Left lung (tissue), 10 donors: ENCODE data around the gene ZCCHC7. TPM values are rescaled to one million over a fixed set of nuclear protein-coding genes. Genes with fewer than 3 reads are reported as not detected.

ENCODE experiments used
- ATAC-seq: fragments of 200-7000 bp; cut with Tn5 transposase; one replicate; pipeline ENCODE4 v1.9.1; 2020; ENCODE audit warnings: moderate library complexity
- DNase-seq, 4 donors: peaks; one replicate each; pipeline ENCODE4 v3.0.0-alpha.2; 2013 to 2020
- H3K27ac ChIP-seq, 2 donors: fragments of 200-600 bp; sonication (generic) in 1 of 2; one replicate each; pipeline versions ENCODE4 v1.5.0 to v1.8.0; 2020 to 2021
- H3K27me3 ChIP-seq, 2 donors: fragments of 200-600 bp; sonication (generic) in 1 of 2; one replicate each; pipeline versions ENCODE4 v1.5.0 to v1.8.0; 2020 to 2021
- H3K36me3 ChIP-seq, 2 donors: fragments of 200-600 bp; sonication (generic) in 1 of 2; one replicate each; pipeline versions ENCODE4 v1.5.0 to v1.8.0; 2020 to 2021
- H3K4me1 ChIP-seq, 2 donors: fragments of 200-600 bp; one replicate each; pipeline ENCODE4 v1.8.0; 2021
- H3K4me3 ChIP-seq, 2 donors: fragments of 200-600 bp; sonication (generic) in 1 of 2; one replicate each; pipeline versions ENCODE4 v1.5.0 to v1.8.0; 2020 to 2021; ENCODE audit warnings: mild to moderate bottlenecking in 1 of 2
- H3K9me3 ChIP-seq, 2 donors: fragments of 200-600 bp; sonication (generic) in 1 of 2; one replicate each; pipeline versions ENCODE4 v1.5.0 to v1.8.0; 2020 to 2021
- intact Hi-C, 2 donors: fragments of 100-400 bp; cut with DNase I; formaldehyde crosslinking; loops; one replicate each; pipeline versions ENCODE4 v1.11.2 to v1.14.2; 2022
- polyA plus RNA-seq, 6 donors: library from polyadenylated mRNA; unstranded; fragments of 120-200 nt; gene quantifications; one replicate each; pipeline ENCODE4 v1.2.1, GENCODE V29; 2013; ENCODE audit not compliant: insufficient read length in 6 of 6
- total RNA-seq, 2 donors: library from RNA; stranded (reverse); fragmentation: NEBNext Ultra II Directional; extraction: Animal tissue kit (Norgen Biotek cat#: 25700); gene quantifications; one replicate each; pipeline ENCODE4 v1.2.1, GENCODE V29; 2021
- TF ChIP-seq, protein P1 (sequence below), 2 donors: fragments of 200-600 bp; sonication (generic) in 1 of 2; IDR thresholded peaks; one replicate each; pipeline versions ENCODE4 v1.5.0 to v1.8.0; 2021; ENCODE audit warnings: antibody characterized with exemption in 2 of 2
- donor health status: DM: no; HTN: yes; CAD: no.
- donor health status: DM: no; HTN: no; CAD: no.

The ZCCHC7 gene
- total and polyA plus RNA-seq, 8 donors, result 16.0 to 26.0 (median 22.6) TPM

- no peaks in the 10 kb centered on the region for H3K4me1 ChIP-seq
- no peak for DNase-seq
- no peaks in the 10 kb centered on the region for H3K9me3 ChIP-seq
- TF ChIP-seq, protein P1, sequence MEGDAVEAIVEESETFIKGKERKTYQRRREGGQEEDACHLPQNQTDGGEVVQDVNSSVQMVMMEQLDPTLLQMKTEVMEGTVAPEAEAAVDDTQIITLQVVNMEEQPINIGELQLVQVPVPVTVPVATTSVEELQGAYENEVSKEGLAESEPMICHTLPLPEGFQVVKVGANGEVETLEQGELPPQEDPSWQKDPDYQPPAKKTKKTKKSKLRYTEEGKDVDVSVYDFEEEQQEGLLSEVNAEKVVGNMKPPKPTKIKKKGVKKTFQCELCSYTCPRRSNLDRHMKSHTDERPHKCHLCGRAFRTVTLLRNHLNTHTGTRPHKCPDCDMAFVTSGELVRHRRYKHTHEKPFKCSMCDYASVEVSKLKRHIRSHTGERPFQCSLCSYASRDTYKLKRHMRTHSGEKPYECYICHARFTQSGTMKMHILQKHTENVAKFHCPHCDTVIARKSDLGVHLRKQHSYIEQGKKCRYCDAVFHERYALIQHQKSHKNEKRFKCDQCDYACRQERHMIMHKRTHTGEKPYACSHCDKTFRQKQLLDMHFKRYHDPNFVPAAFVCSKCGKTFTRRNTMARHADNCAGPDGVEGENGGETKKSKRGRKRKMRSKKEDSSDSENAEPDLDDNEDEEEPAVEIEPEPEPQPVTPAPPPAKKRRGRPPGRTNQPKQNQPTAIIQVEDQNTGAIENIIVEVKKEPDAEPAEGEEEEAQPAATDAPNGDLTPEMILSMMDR (IDR thresholded peaks at IDR 0.05), result no peak
- H3K36me3 ChIP-seq, result no peaks in the 10 kb centered on the region
- no peak overlapping the region for H3K27ac ChIP-seq
- intact Hi-C loops, result no loop called here
- H3K4me3 ChIP-seq, result no peak overlapping the region
- H3K27me3 ChIP-seq, result no peaks in the 10 kb centered on the region
- ATAC-seq, result no peak
Observed at GRCh38 chr9:37229882-37230482, 109.6 kb downstream of the ZCCHC7 start.

DNA sequence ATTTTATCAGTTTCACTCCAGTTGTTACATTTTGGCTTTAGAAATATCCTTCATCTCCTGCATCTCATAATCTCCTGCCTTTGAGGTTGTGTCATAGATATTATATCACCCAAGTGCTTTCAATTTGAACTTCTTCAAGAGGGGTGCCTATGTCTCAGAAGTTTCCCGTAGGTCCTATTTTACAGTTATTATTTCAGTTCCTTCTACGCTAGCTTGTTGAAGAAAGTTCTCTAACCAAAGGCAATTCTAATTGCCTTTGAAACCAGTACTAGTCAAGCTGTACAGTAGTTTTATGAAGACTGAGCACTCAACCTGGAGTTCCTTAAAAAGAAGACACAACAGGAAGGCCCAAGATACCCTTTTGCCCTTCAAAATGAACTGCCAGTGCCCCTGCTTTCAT is 116.4 kb downstream of the ZCCHC7 start:
- intact Hi-C loops, result no loop called here

DNA sequence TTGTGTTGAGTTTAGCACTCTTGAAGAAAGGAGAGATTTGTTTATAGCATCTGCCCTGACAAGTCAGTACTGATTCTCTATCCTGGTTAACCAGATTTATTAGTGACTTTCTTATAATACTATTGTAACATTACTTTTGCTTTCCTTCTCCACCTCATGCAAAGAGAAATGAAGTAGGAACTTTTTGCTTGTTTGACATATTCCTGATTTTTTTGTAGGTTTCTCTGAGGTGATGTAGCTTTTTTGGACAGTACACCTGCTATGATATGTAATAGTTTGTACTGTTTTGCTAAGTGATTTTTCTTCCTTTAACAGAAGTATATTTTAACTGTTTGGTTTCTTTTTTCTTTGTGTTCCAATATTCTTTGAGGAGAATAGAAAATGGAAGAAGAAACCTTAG is 117.7 kb downstream of the ZCCHC7 start:
- Histone ChIP-seq H3K27me3 (no peaks in the 10 kb centered on the region), H3K4me3 (no peak overlapping the region), H3K4me1 (no peaks in the 10 kb centered on the region), H3K36me3 (no peaks in the 10 kb centered on the region), H3K27ac (no peak overlapping the region), H3K9me3 (no peaks in the 10 kb centered on the region)
- TF ChIP-seq, protein P1 (IDR thresholded peaks at IDR 0.05), result no peak
- intact Hi-C loops, result no loop called here
- ATAC-seq (no peak), DNase-seq (no peak)

More for the DNA sequence above, 116.4 kb downstream of the ZCCHC7 start:
- no peaks in the 10 kb centered on the region for H3K27me3 ChIP-seq
- no peak for DNase-seq
- TF ChIP-seq, protein P1 (IDR thresholded peaks at IDR 0.05), result no peak
- no peak for ATAC-seq
- H3K4me3 ChIP-seq, result no peak overlapping the region
- no peaks in the 10 kb centered on the region for H3K9me3 ChIP-seq
- H3K27ac ChIP-seq, result no peak overlapping the region
- no peaks in the 10 kb centered on the region for H3K4me1 ChIP-seq
- no peaks in the 10 kb centered on the region for H3K36me3 ChIP-seq

DNA sequence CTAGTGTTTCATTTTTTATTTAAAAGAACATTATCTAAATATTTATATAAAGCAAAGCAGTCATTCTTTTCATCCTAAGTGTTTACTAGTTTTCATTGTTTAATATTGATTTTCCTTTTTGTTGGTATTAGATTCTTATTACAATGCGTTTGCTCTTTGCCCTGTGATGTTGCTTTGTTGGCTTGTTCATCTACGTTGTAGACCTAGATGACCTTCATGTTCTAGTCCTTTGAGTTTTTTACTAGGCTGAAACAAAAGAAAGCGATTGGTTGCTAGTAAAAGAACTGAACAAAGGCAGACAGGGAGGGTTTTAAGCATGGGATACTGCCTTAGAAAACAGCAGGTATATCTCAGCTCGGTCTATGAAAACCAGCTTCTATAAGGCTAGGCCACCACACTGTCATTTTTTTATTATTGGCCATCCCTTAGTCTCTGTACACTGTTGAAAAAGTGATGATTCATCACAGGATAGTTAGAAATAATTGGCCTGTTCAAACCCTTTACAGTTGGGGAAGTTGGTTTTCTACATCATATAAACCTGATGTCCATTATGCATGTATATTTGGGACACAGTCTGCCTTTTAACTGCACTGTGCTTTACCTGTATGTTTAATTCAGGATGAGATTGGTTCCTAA is 119.0 kb downstream of the ZCCHC7 start:
- no peaks in the 10 kb centered on the region for H3K9me3 ChIP-seq
- no peak overlapping the region for H3K27ac ChIP-seq
- TF ChIP-seq, protein P1 (IDR thresholded peaks at IDR 0.05), result no peak
- ATAC-seq (no peak), DNase-seq (no peak)
- intact Hi-C loops, result no loop called here
- no peak overlapping the region for H3K4me3 ChIP-seq
- H3K27me3 ChIP-seq, result no peaks in the 10 kb centered on the region
- H3K4me1 ChIP-seq, result no peaks in the 10 kb centered on the region
- H3K36me3 ChIP-seq, result no peaks in the 10 kb centered on the region

GRCh38 chr9:37239921-37240320 is 119.5 kb downstream of the ZCCHC7 start:
- no peak for ATAC-seq

More at GRCh38 chr9:37239921-37240320, 119.5 kb downstream of the ZCCHC7 start:
- H3K4me1 ChIP-seq, result no peaks in the 10 kb centered on the region
- no peaks in the 10 kb centered on the region for H3K36me3 ChIP-seq
- no peak overlapping the region for H3K4me3 ChIP-seq
- no peak overlapping the region for H3K27ac ChIP-seq
- no peaks in the 10 kb centered on the region for H3K9me3 ChIP-seq
- TF ChIP-seq, protein P1 (IDR thresholded peaks at IDR 0.05), result no peak
- intact Hi-C loops, result no loop called here
- H3K27me3 ChIP-seq, result no peaks in the 10 kb centered on the region
- no peak for DNase-seq
